Right lobe of liver (tissue), 6 donors: ENCODE measurements around the gene RGPD3. TPM values are rescaled to one million over a fixed set of nuclear protein-coding genes. Genes with fewer than 3 reads are reported as not detected.
"Not testable (repeated sequence)": the region's sequence is repeated elsewhere in the genome, so short reads cannot be mapped to it uniquely, and the experiment has no call there.

ENCODE experiments used
- ATAC-seq, 4 donors: fragments of 200-7000 bp; cut with Tn5 transposase; one replicate each; pipeline ENCODE4 v1.9.1; 2020; ENCODE audit warnings: mild to moderate bottlenecking in 4 of 4, moderate library complexity in 4 of 4
- DNase-seq, 3 donors: peaks; one replicate each; pipeline ENCODE4 v3.0.0-alpha.2; 2020
- H3K27ac ChIP-seq, 3 donors: fragments of 200-600 bp; one replicate each; pipeline ENCODE4 v1.8.0; 2022
- H3K27me3 ChIP-seq, 2 donors: fragments of 200-600 bp; one replicate each; pipeline ENCODE4 v1.8.0; 2022
- H3K36me3 ChIP-seq, 4 donors: fragments of 200-600 bp; sonication (generic) in 1 of 4; one replicate each; pipeline versions ENCODE4 v1.5.1 to v1.8.0; 2017 to 2022; ENCODE audit warnings: control low read depth in 1 of 4
- H3K4me1 ChIP-seq, 4 donors: fragments of 200-600 bp; sonication (generic) in 1 of 4; one replicate each; pipeline versions ENCODE4 v1.5.1 to v1.8.0; 2017 to 2022; ENCODE audit warnings: control low read depth in 1 of 4
- H3K4me3 ChIP-seq, 3 donors: fragments of 200-600 bp; one replicate each; pipeline ENCODE4 v1.8.0; 2022
- H3K9me3 ChIP-seq, 4 donors: fragments of 200-600 bp; sonication (generic) in 1 of 4; one replicate each; pipeline versions ENCODE4 v1.5.1 to v1.8.0; 2017 to 2022; ENCODE audit warnings: control low read depth in 1 of 4
- CTCF ChIP-seq, 4 donors: fragments of 200-600 bp in 3 of 4; fragments of 450-650 bp in 1 of 4; IDR thresholded peaks; one replicate each; pipeline versions ENCODE4 v1.5.1 to v1.8.0; 2016 to 2022; ENCODE audit warnings: antibody characterized with exemption in 4 of 4, mild to moderate bottlenecking in 2 of 4
- WGBS: methylation state at CpG from one replicate; pipeline ENCODE4 v1.1.6; 2018; ENCODE audit warnings: low coverage, low lambda C conversion rate; ENCODE audit not compliant: insufficient coverage; ENCODE audit errors: missing lambda C conversion rate; 5-methylcytosine and 5-hydroxymethylcytosine counted together
- intact Hi-C, 2 donors: fragments of 100-400 bp; cut with DNase I; formaldehyde crosslinking; loops; one replicate each; pipeline versions ENCODE4 v1.11.2 to v1.14.1; 2022
- total RNA-seq, 6 experiments: library from RNA; depleted of rRNA in 2 of 6; stranded (reverse); fragments of >200 nt in 2 of 6; fragmentation: NEBNext Ultra II Directional in 3 of 6; extraction: Animal tissue kit (Norgen Biotek cat#: 25700) in 3 of 6; gene quantifications; one replicate each; pipeline versions ENCODE4 v1.1.0 to v1.2.4, GENCODE V29; 2016 to 2023
- donor health status: DM: no; HTN: yes; CAD: no.
- donor health status: DM: no; HTN: no; CAD: no.
- donor health status: DM: no; HTN: no; CAD: no.
- donor health status: DM: no; HTN: yes; CAD: no.
- donor health status: DM: no; HTN: yes; CAD: no.

The RGPD3 gene
- total RNA-seq, 6 experiments from 2014 or later: 0.11 to 0.31 (median 0.15) TPM

GRCh38 chr2:106486551-106487385 lies 18.6 kb upstream of the RGPD3 start, which contains the start of gene CD8B2:
Gene CD8B2, plus strand, starts transcription at chr2:106487364. Its CDS starts 63 bp downstream, at chr2:106487427.
- H3K4me3 ChIP-seq, H3K4me1 ChIP-seq, H3K27ac ChIP-seq, H3K9me3 ChIP-seq, intact Hi-C loops, H3K36me3 ChIP-seq, DNase-seq, H3K27me3 ChIP-seq: not testable (repeated sequence)
- ATAC-seq: peak in 1 of 4 donors; percentile 31
- 10% methylated on average over 4 of the region's 39 CpGs for WGBS

- DNase-seq, H3K4me1 ChIP-seq, H3K4me3 ChIP-seq, intact Hi-C loops, H3K36me3 ChIP-seq, H3K27me3 ChIP-seq, H3K27ac ChIP-seq, H3K9me3 ChIP-seq: not testable (repeated sequence)
- no CpG with 5 or more reads among the region's 1 CpG for WGBS
- peak in 1 of 4 donors; percentile 27 for ATAC-seq
Measured at GRCh38 chr2:106479563-106479962, 11.3 kb upstream of the RGPD3 start.

GRCh38 chr2:106477647-106478046 lies 9.4 kb upstream of the RGPD3 start:
- WGBS: 67% methylated on average over 1 of the region's 4 CpGs

GRCh38 chr2:106470658-106471057 lies 2.4 kb upstream of the RGPD3 start:
- ATAC-seq: peak; percentile 66 to 85 (median 82)
- H3K9me3 ChIP-seq, intact Hi-C loops, H3K36me3 ChIP-seq, H3K4me1 ChIP-seq, H3K27me3 ChIP-seq, H3K4me3 ChIP-seq, H3K27ac ChIP-seq: not testable (repeated sequence)
- peak in 3 of 4 donors; percentile 35 to 43 (median 39) for TF ChIP-seq CTCF (IDR thresholded peaks at IDR 0.05)
- 0% methylated on average over 3 of the region's 4 CpGs for WGBS
- peak in 2 of 3 donors; percentile 37 to 52 for DNase-seq

More at GRCh38 chr2:106477647-106478046, 9.4 kb upstream of the RGPD3 start:
- DNase-seq, H3K27ac ChIP-seq, intact Hi-C loops, H3K27me3 ChIP-seq, ATAC-seq, H3K4me3 ChIP-seq, H3K9me3 ChIP-seq, H3K4me1 ChIP-seq, H3K36me3 ChIP-seq: not testable (repeated sequence)

- 89% methylated on average over 18 of the region's 49 CpGs for WGBS
- H3K9me3 ChIP-seq, intact Hi-C loops, ATAC-seq, H3K4me3 ChIP-seq, H3K27me3 ChIP-seq, H3K36me3 ChIP-seq, DNase-seq, H3K27ac ChIP-seq, H3K4me1 ChIP-seq: not testable (repeated sequence)
Measured at GRCh38 chr2:106467516-106467915, 697 bp downstream of the RGPD3 start.

GRCh38 chr2:106461882-106462281 lies 6.3 kb downstream of the RGPD3 start:
- H3K27me3 ChIP-seq, H3K9me3 ChIP-seq, H3K4me3 ChIP-seq, DNase-seq, ATAC-seq, H3K36me3 ChIP-seq, intact Hi-C loops, H3K27ac ChIP-seq, H3K4me1 ChIP-seq: not testable (repeated sequence)
- WGBS: 23% methylated on average over 7 of the region's 10 CpGs
- peak in 1 of 4 donors; percentile 5 for TF ChIP-seq CTCF (IDR thresholded peaks at IDR 0.05)

- intact Hi-C loops, H3K27me3 ChIP-seq, H3K36me3 ChIP-seq, H3K4me3 ChIP-seq, H3K9me3 ChIP-seq: not testable (repeated sequence)
- H3K27ac ChIP-seq: peak overlapping the region in 1 of 3 donors; percentile 78
- DNase-seq: peak in 1 of 3 donors; percentile 58
- ATAC-seq: peak; percentile 32 to 55 (median 49)
- WGBS: 19% methylated on average over 5 of the region's 5 CpGs
- H3K4me1 ChIP-seq: peaks cover 0 to 18% (median 0%) of the 10 kb centered on the region in 4 donors
Measured at GRCh38 chr2:106390680-106391079, 77.5 kb downstream of the RGPD3 start.

GRCh38 chr2:106388814-106389410 lies 79.3 kb downstream of the RGPD3 start:
- WGBS: 31% methylated on average over 6 of the region's 7 CpGs
- H3K4me3 ChIP-seq: peak overlapping the region in 1 of 3 donors; percentile 18
- DNase-seq (peak in 1 of 3 donors; percentile 52), ATAC-seq (peak; percentile 38 to 73 (median 64))
- peaks cover 0 to 18% (median 0%) of the 10 kb centered on the region in 4 donors for H3K4me1 ChIP-seq
- H3K27ac ChIP-seq: peak overlapping the region; percentile 47 to 78 (median 74)
- H3K9me3 ChIP-seq, H3K27me3 ChIP-seq, H3K36me3 ChIP-seq, intact Hi-C loops: not testable (repeated sequence)
